Osteoblast (primary cell): ENCODE data around the gene ZNF536. TPM values are rescaled to one million over a fixed set of nuclear protein-coding genes. Genes with fewer than 3 reads are reported as not detected.

Source experiments
- DNase-seq: peaks from one replicate; pipeline ENCODE4 v3.0.0; 2011; ENCODE audit warnings: low spot score, mixed read lengths; ENCODE audit not compliant: insufficient read length; ENCODE audit errors: missing footprints
- H2AFZ ChIP-seq: 2 replicates; pipeline ENCODE4 v1.6.0; 2011; ENCODE audit warnings: mild to moderate bottlenecking, low read length
- H3K27ac ChIP-seq: 2 replicates; pipeline ENCODE4 v1.5.1; 2011; ENCODE audit warnings: mild to moderate bottlenecking, low read depth, low read length, moderate library complexity
- H3K27me3 ChIP-seq: 2 replicates; pipeline ENCODE4 v1.6.0; 2012; ENCODE audit warnings: mild to moderate bottlenecking, control low read depth, inconsistent platforms, low read length, moderate library complexity; ENCODE audit not compliant: insufficient read depth
- H3K36me3 ChIP-seq: 2 replicates; pipeline ENCODE4 v1.5.1; 2011; ENCODE audit warnings: mild to moderate bottlenecking, low read length, control low read depth, moderate library complexity; ENCODE audit not compliant: insufficient read depth
- H3K4me1 ChIP-seq: 2 replicates; pipeline ENCODE4 v1.5.1; 2011; ENCODE audit warnings: mild to moderate bottlenecking, low read length, control low read depth, moderate library complexity; ENCODE audit not compliant: insufficient read depth
- H3K4me2 ChIP-seq: 2 replicates; pipeline ENCODE4 v1.6.0; 2011; ENCODE audit warnings: mild to moderate bottlenecking, low read length; ENCODE audit not compliant: insufficient read depth
- H3K4me3 ChIP-seq: fragments of 200-600 bp; sonication (generic); 3 replicates; pipeline ENCODE4 v1.5.1; 2012; ENCODE audit warnings: mild to moderate bottlenecking, low read length, inconsistent platforms; ENCODE audit not compliant: insufficient read depth
- H3K79me2 ChIP-seq: 2 replicates; pipeline ENCODE4 v1.6.0; 2012; ENCODE audit warnings: mild to moderate bottlenecking, low read length, control low read depth, inconsistent platforms; ENCODE audit not compliant: insufficient read depth
- H3K9me3 ChIP-seq: 2 replicates; pipeline ENCODE4 v1.5.1; 2011; ENCODE audit warnings: low read depth, low read length, control low read depth
- H4K20me1 ChIP-seq: 2 replicates; pipeline ENCODE4 v1.6.0; 2012; ENCODE audit warnings: mild to moderate bottlenecking, low read length, control low read depth; ENCODE audit not compliant: insufficient read depth
- CTCF ChIP-seq: IDR thresholded peaks from 2 replicates; pipeline ENCODE4 v1.5.1; 2011; ENCODE audit warnings: mild to moderate bottlenecking, low read depth, low read length, moderate library complexity; ENCODE audit errors: extremely low read depth
- total RNA-seq: library from RNA; depleted of rRNA; stranded (reverse); fragments of >200 nt; gene quantifications from 2 replicates; pipeline ENCODE4 v1.2.3, GENCODE V29; 2012

ZNF536 gene
- total RNA-seq, 1 donor, result not detected

DNA sequence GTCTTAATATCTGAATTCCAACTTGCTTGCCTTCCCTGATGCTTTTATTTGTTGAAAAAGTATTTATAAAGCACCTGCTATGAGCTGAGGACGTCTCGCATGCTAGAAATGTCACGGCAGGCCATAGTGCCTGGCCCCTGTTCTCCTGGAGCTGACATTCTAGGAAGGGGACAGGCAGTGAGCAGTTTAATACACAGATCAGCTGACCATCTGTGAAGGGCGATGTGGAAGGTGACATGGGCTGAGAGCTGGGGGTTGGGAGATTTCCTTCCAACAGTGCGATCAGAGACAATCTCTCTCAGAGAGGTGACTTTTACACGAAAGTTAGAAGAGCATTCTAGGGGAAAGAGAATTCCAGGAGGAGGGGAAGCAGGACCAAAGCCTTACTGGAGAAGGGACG lies 153.2 kb downstream of the ZNF536 start:
- no peak for TF ChIP-seq CTCF
- H3K9me3 ChIP-seq, result no peaks in the 10 kb centered on the region
- DNase-seq, result no peak

DNA sequence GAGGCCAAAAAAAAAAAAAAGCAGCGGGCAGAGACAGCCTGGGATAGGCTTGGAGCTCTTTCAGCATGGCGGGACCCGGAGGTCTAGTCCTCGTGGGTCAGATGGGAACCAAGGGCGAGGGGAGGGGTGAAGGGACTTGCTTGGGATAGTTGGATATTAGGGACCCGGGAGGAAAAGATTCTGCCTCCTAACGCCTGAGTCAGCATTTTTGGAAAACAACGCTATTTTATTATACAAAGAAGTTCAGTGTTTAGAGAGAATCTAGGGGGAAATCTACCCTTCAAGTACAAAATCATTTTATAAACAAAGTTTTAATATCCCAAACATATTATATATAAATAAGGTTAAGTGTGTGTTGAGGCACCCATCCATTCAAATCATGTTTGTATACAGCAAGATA lies 156.7 kb downstream of the ZNF536 start:
- Histone ChIP-seq H4K20me1 (no peaks in the 10 kb centered on the region), H3K4me3 (no peak overlapping the region), H3K27me3 (no peaks in the 10 kb centered on the region), H3K9me3 (no peaks in the 10 kb centered on the region), H3K27ac (no peak overlapping the region), H3K4me2 (no peak overlapping the region), H3K36me3 (no peaks in the 10 kb centered on the region), H2AFZ (no peak overlapping the region), H3K79me2 (no peaks in the 10 kb centered on the region), H3K4me1 (no peaks in the 10 kb centered on the region)
- TF ChIP-seq CTCF, result no peak
- DNase-seq, result no peak

More for the DNA sequence above, 153.2 kb downstream of the ZNF536 start:
- Histone ChIP-seq H4K20me1 (no peaks in the 10 kb centered on the region), H3K27me3 (no peaks in the 10 kb centered on the region), H3K4me3 (no peak overlapping the region), H3K27ac (no peak overlapping the region), H2AFZ (no peak overlapping the region), H3K36me3 (no peaks in the 10 kb centered on the region), H3K4me1 (no peaks in the 10 kb centered on the region), H3K4me2 (no peak overlapping the region), H3K79me2 (no peaks in the 10 kb centered on the region)

- Histone ChIP-seq H3K4me2 (no peak overlapping the region), H3K27me3 (no peaks in the 10 kb centered on the region), H3K79me2 (no peaks in the 10 kb centered on the region), H3K4me1 (no peaks in the 10 kb centered on the region), H3K4me3 (no peak overlapping the region), H4K20me1 (no peaks in the 10 kb centered on the region), H3K9me3 (no peaks in the 10 kb centered on the region), H3K36me3 (no peaks in the 10 kb centered on the region), H2AFZ (no peak overlapping the region), H3K27ac (no peak overlapping the region)
- TF ChIP-seq CTCF, result no peak
- DNase-seq, result no peak
These were observed 157.7 kb downstream of the ZNF536 start for GRCh38 chr19:30529876-30530275.

- Histone ChIP-seq H3K79me2 (no peaks in the 10 kb centered on the region), H3K4me1 (no peaks in the 10 kb centered on the region), H3K4me2 (no peak overlapping the region), H3K4me3 (no peak overlapping the region), H3K9me3 (no peaks in the 10 kb centered on the region), H3K27ac (no peak overlapping the region), H2AFZ (no peak overlapping the region), H4K20me1 (no peaks in the 10 kb centered on the region), H3K27me3 (no peaks in the 10 kb centered on the region), H3K36me3 (no peaks in the 10 kb centered on the region)
- DNase-seq, result no peak
- no peak for TF ChIP-seq CTCF
These were observed 158.6 kb downstream of the ZNF536 start for GRCh38 chr19:30530751-30531150.
